Epithelial cell of proximal tubule (primary cell): ENCODE results near the gene RUNX1. TPM values are rescaled to one million over a fixed set of nuclear protein-coding genes. Genes with fewer than 3 reads are reported as not detected.
A peak's percentile ranks its signal among the peaks of the same experiment; 100 is the strongest.

Experiments
- DNase-seq: peaks from one replicate; pipeline ENCODE4 v3.0.0-alpha.2; 2011; ENCODE audit warnings: low read depth
- H3K4me3 ChIP-seq: 2 replicates; pipeline ENCODE4 v1.5.1; 2011; ENCODE audit warnings: low read depth, mild to moderate bottlenecking, low read length
- CTCF ChIP-seq: conservative IDR thresholded peaks from 2 replicates; pipeline ENCODE4 v1.5.1; 2012; ENCODE audit warnings: low read depth, mild to moderate bottlenecking, low read length
- total RNA-seq: library from RNA; depleted of rRNA; stranded (reverse); fragments of >200 nt; gene quantifications from 2 replicates; pipeline ENCODE4 v1.2.3, GENCODE V29; 2015

RUNX1 gene
- total RNA-seq, 1 donor from 2014 or later: 11.3 TPM

- no peak for TF ChIP-seq CTCF
- H3K4me3 ChIP-seq: peak overlapping the region; percentile 92
- no peak for DNase-seq
These were observed 163.4 kb downstream of the RUNX1 start for GRCh38 chr21:34885626-34886239.

GRCh38 chr21:34885125-34885524 is 164.0 kb downstream of the RUNX1 start:
- DNase-seq: no peak
- no peak for TF ChIP-seq CTCF
- H3K4me3 ChIP-seq: peak overlapping the region; percentile 92

- peak overlapping the region; percentile 92 for H3K4me3 ChIP-seq
- no peak for TF ChIP-seq CTCF
- no peak for DNase-seq
These were observed 164.7 kb downstream of the RUNX1 start for GRCh38 chr21:34884346-34884929.

GRCh38 chr21:34883491-34884271 is 165.4 kb downstream of the RUNX1 start:
- DNase-seq: no peak
- TF ChIP-seq CTCF: no peak
- H3K4me3 ChIP-seq: peak overlapping the region; percentile 92

- no peak overlapping the region for H3K4me3 ChIP-seq
- no peak for TF ChIP-seq CTCF
- DNase-seq: no peak
These were observed 166.4 kb downstream of the RUNX1 start for GRCh38 chr21:34882719-34883131.

GRCh38 chr21:34881839-34882371 is 167.2 kb downstream of the RUNX1 start:
- no peak overlapping the region for H3K4me3 ChIP-seq
- no peak for TF ChIP-seq CTCF
- DNase-seq: peak; percentile 45
